Transverse colon (tissue), 3 donors: ENCODE measurements around the gene GPC1.

Experiments used
- CTCF ChIP-seq, 5 experiments: fragments of 200-600 bp in 3 of 5; fragments of 450-650 bp in 2 of 5; sonication (generic) in 3 of 5; IDR thresholded peaks; 1 replicate in 2 of 5; 2 replicates in 3 of 5; pipeline ENCODE4 v1.5.1; 2016 to 2017; ENCODE audit warnings: antibody characterized with exemption in 5 of 5, inconsistent platforms in 3 of 5, mild to moderate bottlenecking in 2 of 5, moderate library complexity in 1 of 5
- POLR2A ChIP-seq: fragments of 450-650 bp; IDR thresholded peaks from one replicate; pipeline ENCODE4 v1.6.1; 2016; ENCODE audit warnings: antibody characterized with exemption, mild to moderate bottlenecking, moderate library complexity

- TF ChIP-seq POLR2A, result no peak
- no peak for TF ChIP-seq CTCF (IDR thresholded peaks at IDR 0.05)
Observed at GRCh38 chr2:240459401-240460252, 24.2 kb downstream of the GPC1 start.
